SK-N-SH (cell line): ENCODE results near the gene GRIK3. TPM values are rescaled to one million over a fixed set of nuclear protein-coding genes. Genes with fewer than 3 reads are reported as not detected.

ENCODE experiments used
- CTCF ChIA-PET: fragments of 300-600, 350-600 bp; formaldehyde crosslinking; extraction: SDS; loops from one replicate; lab custom pipeline; 2021; lab: Yijun Ruan, JAX
- POLR2A ChIA-PET: fragments of 350-600 bp; sonication (Branson Sonifier 250); formaldehyde crosslinking; extraction: SDS; loops from one replicate; lab custom pipeline; 2020; ENCODE audit warnings: antibody characterized with exemption, inconsistent platforms; lab: Yijun Ruan, JAX
- DNase-seq: peaks from one replicate; pipeline ENCODE4 v3.0.0; 2012
- H2AFZ ChIP-seq: fragments of 200-600 bp; sonication (generic); 2 replicates; pipeline ENCODE4 v1.8.1; 2016; ENCODE audit warnings: antibody characterized with exemption, mild to moderate bottlenecking, low read depth
- H3F3A ChIP-seq: fragments of 200-600 bp; sonication (generic); replicated peaks from 2 replicates; pipeline ENCODE3; 2016; ENCODE audit warnings: antibody characterized with exemption, mild to moderate bottlenecking; ENCODE audit not compliant: insufficient read depth
- H3K27ac ChIP-seq, 2 experiments: fragments of 200-500 bp in 1 of 2; fragments of 200-600 bp in 1 of 2; sonication (Bioruptor generic) in 1 of 2; sonication (generic), shearing (Covaris generic) in 1 of 2; 2 replicates each; pipeline versions ENCODE4 v1.5.1 to v1.6.1; 2014 to 2016; ENCODE audit warnings: low read depth in 2 of 2, inconsistent platforms in 1 of 2, low read length in 1 of 2, mild to moderate bottlenecking in 1 of 2, mixed read lengths in 1 of 2
- H3K27me3 ChIP-seq: fragments of 200-600 bp; sonication (generic), shearing (Covaris generic); 2 replicates; pipeline ENCODE4 v1.6.1; 2016; ENCODE audit warnings: mixed run types; ENCODE audit not compliant: insufficient read depth
- H3K36me3 ChIP-seq, 2 experiments: fragments of 200-500 bp in 1 of 2; fragments of 200-600 bp in 1 of 2; sonication (Bioruptor generic) in 1 of 2; sonication (generic) in 1 of 2; replicated peaks in 1 of 2; 2 replicates each; pipeline versions ENCODE3 to v1.5.1; 2014 to 2016; ENCODE audit warnings: low read length in 1 of 2, mild to moderate bottlenecking in 1 of 2; ENCODE audit not compliant: insufficient read depth in 2 of 2, control insufficient read depth in 1 of 2
- H3K4me1 ChIP-seq, 2 experiments: fragments of 200-500 bp in 1 of 2; fragments of 200-600 bp in 1 of 2; sonication (Bioruptor generic) in 1 of 2; sonication (generic), shearing (Covaris generic) in 1 of 2; 2 replicates each; pipeline versions ENCODE4 v1.5.1 to v1.6.1; 2014 to 2016; ENCODE audit warnings: low read depth in 1 of 2, low read length in 1 of 2, mixed run types in 1 of 2; ENCODE audit not compliant: insufficient read depth in 2 of 2, control insufficient read depth in 1 of 2
- H3K4me2 ChIP-seq: fragments of 200-600 bp; sonication (generic), shearing (Covaris generic); 2 replicates; pipeline ENCODE4 v1.6.1; 2017; ENCODE audit warnings: mixed run types
- H3K4me3 ChIP-seq, 2 experiments: fragments of 200-500 bp in 1 of 2; fragments of 200-600 bp in 1 of 2; sonication (Bioruptor generic) in 1 of 2; sonication (generic), shearing (Covaris generic) in 1 of 2; 2 replicates each; pipeline versions ENCODE4 v1.5.1 to v1.8.1; 2014 to 2016; ENCODE audit warnings: low read depth in 2 of 2, inconsistent platforms in 1 of 2, low read length in 1 of 2, mild to moderate bottlenecking in 1 of 2, mixed read lengths in 1 of 2, moderate library complexity in 1 of 2
- H3K79me2 ChIP-seq: fragments of 200-600 bp; sonication (generic); 2 replicates; pipeline ENCODE4 v1.8.1; 2017; ENCODE audit warnings: mild to moderate bottlenecking; ENCODE audit not compliant: insufficient read depth
- H3K9ac ChIP-seq: fragments of 200-600 bp; sonication (generic); 2 replicates; pipeline ENCODE4 v1.6.1; 2017; ENCODE audit warnings: mixed run types
- H3K9me2 ChIP-seq: fragments of 200-600 bp; sonication (generic); 2 replicates; pipeline ENCODE4 v1.6.1; 2017; ENCODE audit warnings: mixed run types
- H3K9me3 ChIP-seq: fragments of 200-600 bp; sonication (generic); 2 replicates; pipeline ENCODE4 v1.6.1; 2017; ENCODE audit warnings: mixed run types, mild to moderate bottlenecking, moderate library complexity
- H4K20me1 ChIP-seq: fragments of 200-600 bp; sonication (generic); 2 replicates; pipeline ENCODE4 v1.6.1; 2017; ENCODE audit warnings: mild to moderate bottlenecking, mixed run types; ENCODE audit not compliant: insufficient read depth
- CHD2 ChIP-seq: fragments of 150-350 bp; IDR thresholded peaks from 2 replicates; pipeline ENCODE4 v1.6.1; 2018; ENCODE audit warnings: low read length; ENCODE audit not compliant: partially characterized antibody
- CTCF ChIP-seq: fragments of 200-600 bp; sonication (generic); IDR thresholded peaks from 2 replicates; pipeline ENCODE4 v1.6.1; 2017; ENCODE audit warnings: antibody characterized with exemption, mild to moderate bottlenecking, moderate library complexity
- FOSL2 ChIP-seq: IDR thresholded peaks from 2 replicates; pipeline ENCODE4 v1.4.0; 2012; ENCODE audit warnings: low read depth, mild to moderate bottlenecking, moderate library complexity, borderline replicate concordance
- FOXM1 ChIP-seq: IDR thresholded peaks from 2 replicates; pipeline ENCODE4 v1.4.0; 2012; ENCODE audit warnings: low read depth, mild to moderate bottlenecking
- GABPA ChIP-seq: IDR thresholded peaks from 2 replicates; pipeline ENCODE4 v1.4.0; 2012; ENCODE audit warnings: low read depth, mild to moderate bottlenecking
- GATA2 ChIP-seq: sonication (generic); formaldehyde crosslinking; IDR thresholded peaks from 2 replicates; pipeline ENCODE4 v1.5.0; 2020; ENCODE audit warnings: mild to moderate bottlenecking, missing genetic modification reagents
- IRF3 ChIP-seq: fragments of 150-350 bp; IDR thresholded peaks from 2 replicates; pipeline ENCODE4 v1.6.1; 2016; ENCODE audit warnings: mild to moderate bottlenecking, low read depth, low read length
- JUND ChIP-seq: IDR thresholded peaks from 2 replicates; pipeline ENCODE4 v1.4.0; 2012
- MEF2A ChIP-seq: IDR thresholded peaks from 2 replicates; pipeline ENCODE4 v1.4.0; 2012; ENCODE audit warnings: low read depth, borderline replicate concordance
- MXI1 ChIP-seq: IDR thresholded peaks from 2 replicates; pipeline ENCODE4 v1.6.1; 2012; ENCODE audit warnings: mild to moderate bottlenecking, low read depth, low read length, improper control_type of control experiment
- NFIC ChIP-seq: IDR thresholded peaks from 2 replicates; pipeline ENCODE4 v1.4.0; 2012; ENCODE audit warnings: borderline replicate concordance
- PBX3 ChIP-seq: IDR thresholded peaks from 2 replicates; pipeline ENCODE4; 2012
- REST ChIP-seq: IDR thresholded peaks from 2 replicates; pipeline ENCODE4 v1.6.1; 2012; ENCODE audit warnings: mild to moderate bottlenecking, low read depth, low read length, moderate library complexity
- RFX5 ChIP-seq: IDR thresholded peaks from 2 replicates; pipeline ENCODE4 v1.6.1; 2012; ENCODE audit warnings: mild to moderate bottlenecking, improper control_type of control experiment, low read length
- RXRA ChIP-seq: IDR thresholded peaks from 2 replicates; pipeline ENCODE4 v1.4.0; 2012; ENCODE audit warnings: low read depth, mild to moderate bottlenecking, borderline replicate concordance
- SMC3 ChIP-seq: IDR thresholded peaks from 2 replicates; pipeline ENCODE4 v1.6.1; 2012; ENCODE audit warnings: low read depth, low read length, improper control_type of control experiment
- TAF1 ChIP-seq: IDR thresholded peaks from 2 replicates; pipeline ENCODE4 v1.6.1; 2012; ENCODE audit warnings: low read depth, mild to moderate bottlenecking, low read length, moderate library complexity, borderline replicate concordance
- TCF12 ChIP-seq: IDR thresholded peaks from 2 replicates; pipeline ENCODE4 v1.4.0; 2012
- WGBS: methylation state at CpG from one replicate; pipeline ENCODE4 v1.1.6; 2017; ENCODE audit warnings: low lambda C conversion rate; 5-methylcytosine and 5-hydroxymethylcytosine counted together
- polyA plus RNA-seq, 3 experiments: library from polyadenylated mRNA; depleted of rRNA; stranded (reverse); fragments of >200 nt; gene quantifications; 2 replicates each; pipeline ENCODE4 v1.2.3, GENCODE V29; 2012

Gene GRIK3
- polyA plus RNA-seq, 1 of the 3 experiments (the other 2 are of a cell fraction), result not detected

- no peak overlapping the region for H3K27ac ChIP-seq
- no peak overlapping the region for H3K4me2 ChIP-seq
- no peak overlapping the region for H3K9ac ChIP-seq
- ChIA-PET CTCF (interaction anchor here (0.8 kb wide), 1 partner anchor 336 kb away, joined by 3 read pairs; no protein-coding TSS in a partner anchor), POLR2A (no interaction called here)
- no peaks in the 10 kb centered on the region for H3K79me2 ChIP-seq
- H3K4me3 ChIP-seq, result no peak overlapping the region
- no peaks in the 10 kb centered on the region for H3K9me3 ChIP-seq
- WGBS, result 45% methylated on average over 19 of the region's 21 CpGs
- no peaks in the 10 kb centered on the region for H3K27me3 ChIP-seq
- no peaks in the 10 kb centered on the region for H3F3A ChIP-seq
- DNase-seq, result no peak
- no peaks in the 10 kb centered on the region for H3K36me3 ChIP-seq
- no peaks in the 10 kb centered on the region; a peak in 1 of 4 replicates for H3K4me1 ChIP-seq
- no peaks in the 10 kb centered on the region for H4K20me1 ChIP-seq
- TF ChIP-seq FOXM1, result no peak
- TF ChIP-seq CTCF, result no peak
- no peak for TF ChIP-seq MXI1
- no peak for TF ChIP-seq RFX5
- no peak for TF ChIP-seq CHD2
- TF ChIP-seq IRF3, result no peak
- no peak for TF ChIP-seq FOSL2
- no peak for TF ChIP-seq MEF2A
- no peak for TF ChIP-seq NFIC
- TF ChIP-seq TCF12, result no peak
- TF ChIP-seq REST, result no peak
- no peak for TF ChIP-seq PBX3
- no peak for TF ChIP-seq GABPA
- TF ChIP-seq SMC3, result no peak
- TF ChIP-seq GATA2, result no peak
- TF ChIP-seq TAF1, result no peak
- no peak for TF ChIP-seq JUND
- no peak for TF ChIP-seq RXRA
- no peaks in the 10 kb centered on the region for H3K9me2 ChIP-seq
- no peak overlapping the region for H2AFZ ChIP-seq
Measured at GRCh38 chr1:36911561-36912364, 122.6 kb downstream of the GRIK3 start.
